ENCODE measurements around the gene GIPR. TPM values are rescaled to one million over a fixed set of nuclear protein-coding genes. Genes with fewer than 3 reads are reported as not detected.
A peak's percentile ranks its signal among the peaks of the same experiment; 100 is the strongest.

GIPR gene
- total RNA-seq, 1 experiment from 2014 or later: 1.9 TPM

DNA sequence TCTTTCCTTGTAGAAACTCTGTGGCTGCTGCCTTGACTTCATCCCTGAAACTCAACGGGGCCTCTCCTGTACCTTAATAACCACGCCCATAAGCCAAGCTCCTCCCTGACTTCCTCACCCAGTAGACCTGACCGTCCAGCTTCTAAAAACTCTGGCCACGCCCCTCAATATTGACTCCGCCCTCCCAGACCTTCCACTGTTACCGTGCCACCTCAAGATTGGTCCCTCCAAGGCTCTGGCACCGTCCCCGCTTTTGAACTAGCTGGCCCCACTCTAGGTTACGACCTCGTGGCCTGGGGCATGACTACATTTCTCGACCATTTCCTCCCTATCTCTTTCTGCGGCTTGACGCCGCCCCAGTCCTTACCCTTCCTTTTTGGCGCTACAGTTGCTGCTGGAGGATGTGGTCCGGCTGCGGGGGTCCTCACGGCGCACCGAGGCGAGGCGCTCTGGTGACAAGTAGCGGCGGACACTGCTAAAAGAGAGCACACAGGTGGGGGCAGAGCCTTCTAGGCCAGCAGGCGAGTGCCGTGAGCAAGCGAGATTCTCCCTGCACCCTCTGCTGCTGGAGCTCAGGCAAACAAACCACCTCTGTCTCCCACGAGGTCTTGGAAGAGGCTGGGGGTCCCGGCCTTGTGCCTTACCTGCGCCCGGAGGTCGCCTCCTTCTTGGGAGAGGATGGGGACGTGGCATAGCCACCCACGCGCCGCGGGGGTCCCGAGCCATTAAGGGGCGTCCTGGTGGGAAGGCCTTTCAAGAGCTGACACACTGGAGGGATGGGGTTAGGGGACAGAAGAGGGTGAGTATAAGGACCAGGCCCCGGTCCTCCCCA, 26.5 kb upstream of the GIPR start:
- Histone ChIP-seq H3K4me2 (ENCODE audit: low read length) (peak overlapping the region; percentile 94), H3K36me3 (ENCODE audit: low read depth, low read length) (no peaks in the 10 kb centered on the region), H4K20me1 (ENCODE audit: low read length) (no peaks in the 10 kb centered on the region), H3K4me1 (ENCODE audit: insufficient read depth, low read length) (peaks cover 30% of the 10 kb centered on the region), H3K27ac (ENCODE audit: low read length) (peak overlapping the region; percentile 92), H3K9me2 (replicated peaks; ENCODE audit: low read length) (no peaks in the 10 kb centered on the region), H3K79me2 (ENCODE audit: low read length) (0 out of 2 replicates have a peak, but pooled peaks cover 11% of the 10 kb centered on the region), H3K9me3 (ENCODE audit: low read length) (no peaks in the 10 kb centered on the region), H2AFZ (ENCODE audit: low read length) (peak overlapping the region; percentile 75), H3K27me3 (ENCODE audit: low read length) (no peaks in the 10 kb centered on the region), H3F3A (ENCODE audit: low read length, unreplicated experiment) (peaks cover 4% of the 10 kb centered on the region), H3K9ac (ENCODE audit: low read length) (peak overlapping the region; percentile 80), H3K4me3 (ENCODE audit: low read length) (peak overlapping the region; percentile 64)
- TF ChIP-seq EZH2 (IDR thresholded peaks at IDR 0.05; ENCODE audit: low read length, unreplicated experiment) (no peak), EZH2phosphoT487 (IDR thresholded peaks at IDR 0.05; ENCODE audit: borderline replicate concordance, low read length) (no peak)
- TF ChIP-seq, protein P1, sequence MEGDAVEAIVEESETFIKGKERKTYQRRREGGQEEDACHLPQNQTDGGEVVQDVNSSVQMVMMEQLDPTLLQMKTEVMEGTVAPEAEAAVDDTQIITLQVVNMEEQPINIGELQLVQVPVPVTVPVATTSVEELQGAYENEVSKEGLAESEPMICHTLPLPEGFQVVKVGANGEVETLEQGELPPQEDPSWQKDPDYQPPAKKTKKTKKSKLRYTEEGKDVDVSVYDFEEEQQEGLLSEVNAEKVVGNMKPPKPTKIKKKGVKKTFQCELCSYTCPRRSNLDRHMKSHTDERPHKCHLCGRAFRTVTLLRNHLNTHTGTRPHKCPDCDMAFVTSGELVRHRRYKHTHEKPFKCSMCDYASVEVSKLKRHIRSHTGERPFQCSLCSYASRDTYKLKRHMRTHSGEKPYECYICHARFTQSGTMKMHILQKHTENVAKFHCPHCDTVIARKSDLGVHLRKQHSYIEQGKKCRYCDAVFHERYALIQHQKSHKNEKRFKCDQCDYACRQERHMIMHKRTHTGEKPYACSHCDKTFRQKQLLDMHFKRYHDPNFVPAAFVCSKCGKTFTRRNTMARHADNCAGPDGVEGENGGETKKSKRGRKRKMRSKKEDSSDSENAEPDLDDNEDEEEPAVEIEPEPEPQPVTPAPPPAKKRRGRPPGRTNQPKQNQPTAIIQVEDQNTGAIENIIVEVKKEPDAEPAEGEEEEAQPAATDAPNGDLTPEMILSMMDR (conservative IDR thresholded peaks at IDR 0.05; ENCODE audit: low read depth, low read length): no peak
- peak; percentile 95 for DNase-seq
- ChIA-PET CTCF (interaction anchor here (0.6 to 2.0 kb wide), 8 partner anchors 11 to 136 kb away, joined by 3 to 12 read pairs (median 5); no protein-coding TSS in a partner anchor), POLR2A (ENCODE audit: unreplicated experiment) (interaction anchor here (0.6 to 1.0 kb wide), 3 partner anchors 10 to 50 kb away, joined by 3 to 6 read pairs (median 5); no protein-coding TSS in a partner anchor)
- ATAC-seq: peak; percentile 51
- intact Hi-C loops (cut with micrococcal nuclease): loop anchor here (1.0 to 10.0 kb wide), 4 partner anchors 34 to 147 kb away; partner anchors contain the start of genes OPA3, PPM1N and RTN2
- TSS peak; percentile 97 for BruUV-seq (replicated peaks)

DNA sequence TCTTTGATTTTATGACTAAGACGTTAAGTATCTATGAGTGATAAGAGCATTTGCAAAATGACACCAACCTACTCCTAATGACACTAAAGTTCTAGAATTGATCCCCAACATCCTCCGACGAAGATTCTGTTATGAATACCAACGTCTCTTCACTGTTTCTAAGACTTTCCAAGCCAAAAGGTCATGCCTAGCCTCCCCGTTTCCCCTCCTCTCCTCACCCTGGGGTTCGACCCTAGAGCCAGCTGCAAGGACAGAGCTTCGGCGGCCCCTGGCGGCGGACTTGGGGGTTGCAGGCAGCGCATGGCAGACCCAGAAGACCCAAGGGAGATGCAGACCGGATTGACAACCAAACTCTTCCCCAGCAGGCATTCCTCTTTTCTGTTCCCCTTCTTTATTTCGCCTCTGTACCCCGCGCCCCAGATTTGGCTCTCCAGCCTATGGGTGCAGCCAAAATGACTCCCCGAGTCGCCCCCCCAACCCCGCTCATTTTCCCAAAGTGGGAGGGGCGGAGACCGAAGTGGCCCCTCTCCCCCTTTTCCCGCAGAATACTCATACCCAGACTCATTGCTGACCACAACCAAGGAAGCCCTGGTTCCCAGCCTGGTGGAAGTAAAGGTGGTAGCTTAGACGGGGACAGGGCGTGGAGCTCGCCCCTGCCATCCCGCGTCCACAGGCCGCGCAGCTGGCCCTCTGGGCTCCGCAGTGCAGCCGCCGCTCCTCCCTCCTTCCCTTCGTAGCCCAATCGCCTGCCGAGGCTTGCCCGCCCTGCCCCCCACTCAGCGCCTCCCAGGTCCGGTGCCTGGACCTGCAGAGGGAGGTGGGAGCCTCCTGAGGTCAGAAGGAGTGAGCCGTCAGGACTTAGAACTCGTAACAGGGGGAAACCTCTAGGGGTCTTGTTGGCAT, 24.7 kb upstream of the GIPR start:
- ATAC-seq: peak; percentile 44
- peak; percentile 73 for DNase-seq
- Histone ChIP-seq H3K4me1 (ENCODE audit: insufficient read depth, low read length) (peaks cover 25% of the 10 kb centered on the region), H3K9me3 (ENCODE audit: low read length) (no peaks in the 10 kb centered on the region), H3F3A (ENCODE audit: low read length, unreplicated experiment) (peaks cover 4% of the 10 kb centered on the region), H4K20me1 (ENCODE audit: low read length) (no peaks in the 10 kb centered on the region), H3K27me3 (ENCODE audit: low read length) (no peaks in the 10 kb centered on the region), H3K27ac (ENCODE audit: low read length) (peak overlapping the region; percentile 43), H3K4me2 (ENCODE audit: low read length) (peak overlapping the region; percentile 83), H3K4me3 (ENCODE audit: low read length) (peak overlapping the region; percentile 72), H3K9ac (ENCODE audit: low read length) (no peak overlapping the region; the same call in 1 of the 2 replicates), H3K9me2 (replicated peaks; ENCODE audit: low read length) (no peaks in the 10 kb centered on the region), H3K79me2 (ENCODE audit: low read length) (0 out of 2 replicates have a peak, but pooled peaks cover 6% of the 10 kb centered on the region), H2AFZ (ENCODE audit: low read length) (peak overlapping the region; percentile 82), H3K36me3 (ENCODE audit: low read depth, low read length) (no peaks in the 10 kb centered on the region)
- intact Hi-C loops (cut with micrococcal nuclease): loop anchor here (2.0 to 10.0 kb wide), 3 partner anchors 58 to 148 kb away; partner anchors contain the start of genes OPA3, PPM1N and RTN2
- no TSS peak for BruUV-seq (replicated peaks)
- TF ChIP-seq EZH2 (IDR thresholded peaks at IDR 0.05; ENCODE audit: low read length, unreplicated experiment) (no peak), EZH2phosphoT487 (IDR thresholded peaks at IDR 0.05; ENCODE audit: borderline replicate concordance, low read length) (no peak)
- TF ChIP-seq, protein P1 (conservative IDR thresholded peaks at IDR 0.05; ENCODE audit: low read depth, low read length): peak; percentile 93
- ChIA-PET CTCF (interaction anchor here (0.6 to 1.6 kb wide), 4 partner anchors 34 to 158 kb away, joined by 3 to 8 read pairs (median 4); no protein-coding TSS in a partner anchor), POLR2A (ENCODE audit: unreplicated experiment) (no interaction called here)

Measured in PC-3 (cell line).